GM12878 (cell line): ENCODE results near the gene GPR152. TPM values are rescaled to one million over a fixed set of nuclear protein-coding genes. Genes with fewer than 3 reads are reported as not detected.

Experiments used
- ATAC-seq: fragments of 200-7000 bp; cut with Tn5 transposase; 3 replicates; pipeline ENCODE4 v1.9.1; 2020; ENCODE audit warnings: mild to moderate bottlenecking, moderate library complexity
- BruUV-seq: library from RNA; stranded (reverse); fragments of 400-500 nt; replicated peaks from 2 replicates; lab custom pipeline; 2021; lab: Mats Ljungman, UMichigan
- CTCF ChIA-PET: fragments of 300-600 bp; sonication (Branson Sonifier 250); formaldehyde crosslinking; extraction: SDS; loops from one replicate; lab custom pipeline; 2021; ENCODE audit warnings: inconsistent platforms; lab: Yijun Ruan, JAX
- POLR2A ChIA-PET: fragments of 350-600 bp; formaldehyde crosslinking; extraction: SDS; loops from one replicate; lab custom pipeline; 2021; ENCODE audit warnings: inconsistent platforms; lab: Charles Lee
- RAD21 ChIA-PET: fragments of 300-600 bp; sonication (Branson Sonifier 250); formaldehyde crosslinking; loops from one replicate; lab custom pipeline; 2023; ENCODE audit warnings: antibody characterized with exemption; ENCODE audit not compliant: unreplicated experiment; lab: Charles Lee
- SMC1A ChIA-PET: fragments of 300-600 bp; sonication (Branson Sonifier 250); formaldehyde crosslinking; loops from one replicate; lab custom pipeline; 2023; ENCODE audit not compliant: unreplicated experiment, uncharacterized antibody; lab: Charles Lee
- DNase-seq: peaks from one replicate; pipeline ENCODE4 v3.0.0-alpha.2; 2011; ENCODE audit warnings: low read depth, low spot score
- FAIRE-seq: peaks from 3 replicates; lab custom pipeline; 2011; peaks lifted over from hg19 to GRCh38; lab: Jason Lieb, UNC
- H2AFZ ChIP-seq: 2 replicates; pipeline ENCODE4 v1.6.0; 2011; ENCODE audit warnings: low read depth, low read length, control low read depth; ENCODE audit not compliant: control insufficient read depth
- H3K27ac ChIP-seq: 2 replicates; pipeline ENCODE4 v1.5.1; 2011; ENCODE audit warnings: control low read depth; ENCODE audit not compliant: control insufficient read depth, insufficient read depth
- H3K27me3 ChIP-seq, 2 experiments: replicated peaks in 1 of 2; 2 replicates each; pipeline versions ENCODE4 v1.6.0 to v1.6.1; 2011; ENCODE audit warnings: low read length in 1 of 2; ENCODE audit not compliant: control insufficient read depth in 2 of 2, insufficient read depth in 2 of 2
- H3K36me3 ChIP-seq, 2 experiments: 2 replicates each; pipeline ENCODE4 v1.5.1; 2011; ENCODE audit warnings: low read length in 1 of 2; ENCODE audit not compliant: control insufficient read depth in 2 of 2, insufficient read depth in 2 of 2
- H3K4me1 ChIP-seq: 2 replicates; pipeline ENCODE4 v1.6.1; 2011; ENCODE audit warnings: mild to moderate bottlenecking, low read length, moderate library complexity, mixed read lengths; ENCODE audit not compliant: control insufficient read depth, insufficient read depth
- H3K4me2 ChIP-seq: 2 replicates; pipeline ENCODE4 v1.6.0; 2011; ENCODE audit warnings: control low read depth; ENCODE audit not compliant: control insufficient read depth, insufficient read depth
- H3K4me3 ChIP-seq: fragments of 200-600 bp; sonication (generic); 2 replicates; pipeline ENCODE4 v1.5.1; 2016
- H3K79me2 ChIP-seq: 2 replicates; pipeline ENCODE4 v1.6.0; 2011; ENCODE audit warnings: low read length; ENCODE audit not compliant: control insufficient read depth, insufficient read depth
- H3K9ac ChIP-seq: 2 replicates; pipeline ENCODE4 v1.8.0; 2011; ENCODE audit warnings: low read length, control low read depth, mixed read lengths; ENCODE audit not compliant: control insufficient read depth, insufficient read depth
- H3K9me3 ChIP-seq: replicated peaks from 3 replicates; pipeline ENCODE4 v1.5.1; 2011; ENCODE audit warnings: mild to moderate bottlenecking, low read length; ENCODE audit not compliant: control insufficient read depth, insufficient read depth
- H4K20me1 ChIP-seq: 2 replicates; pipeline ENCODE4 v1.6.0; 2011; ENCODE audit not compliant: control insufficient read depth, insufficient read depth
- BACH1 ChIP-seq: fragments of 450-650 bp; IDR thresholded peaks from 2 replicates; pipeline ENCODE4 v1.6.1; 2017; ENCODE audit warnings: mild to moderate bottlenecking, borderline replicate concordance
- BRCA1 ChIP-seq: IDR thresholded peaks from 2 replicates; pipeline ENCODE4 v1.6.1; 2011; ENCODE audit warnings: low read depth, low read length, improper control_type of control experiment
- CEBPB ChIP-seq, 2 experiments: fragments of 150-350 bp in 1 of 2; IDR thresholded peaks; 2 replicates each; pipeline ENCODE4 v1.6.1; 2012 to 2014; ENCODE audit warnings: low read depth in 2 of 2, low read length in 2 of 2, borderline replicate concordance in 1 of 2, inconsistent platforms in 1 of 2
- CUX1 ChIP-seq: IDR thresholded peaks from 2 replicates; pipeline ENCODE4 v1.6.1; 2012; ENCODE audit warnings: improper control_type of control experiment, low read depth, low read length; ENCODE audit not compliant: insufficient replicate concordance
- EED ChIP-seq: sonication (generic); IDR thresholded peaks from 2 replicates; pipeline ENCODE4 v1.6.1; 2016; ENCODE audit warnings: antibody characterized with exemption, low read depth
- ESRRA ChIP-seq: IDR thresholded peaks from 2 replicates; pipeline ENCODE4 v1.6.1; 2012; ENCODE audit warnings: mild to moderate bottlenecking, low read length, improper control_type of control experiment
- ETV6 ChIP-seq, 2 experiments: fragments of 450-650 bp in 1 of 2; IDR thresholded peaks in 1 of 2; conservative IDR thresholded peaks in 1 of 2; 2 replicates each; pipeline ENCODE4 v1.6.1; 2014; ENCODE audit warnings: antibody characterized with exemption in 1 of 2, borderline replicate concordance in 1 of 2, low read depth in 1 of 2, mild to moderate bottlenecking in 1 of 2, moderate library complexity in 1 of 2
- GATAD2B ChIP-seq: fragments of 450-650 bp; conservative IDR thresholded peaks from 2 replicates; pipeline ENCODE4 v1.6.1; 2017; ENCODE audit warnings: low read depth, mild to moderate bottlenecking, moderate library complexity
- HDAC2 ChIP-seq: fragments of 200-600 bp; sonication (generic); IDR thresholded peaks from 2 replicates; pipeline ENCODE4 v1.6.1; 2017
- HSF1 ChIP-seq: fragments of 150-350 bp; IDR thresholded peaks from 2 replicates; pipeline ENCODE4 v1.6.1; 2014; ENCODE audit warnings: mild to moderate bottlenecking, low read depth, low read length
- JUND ChIP-seq: IDR thresholded peaks from 2 replicates; pipeline ENCODE4 v1.6.1; 2012; ENCODE audit warnings: low read depth, mild to moderate bottlenecking, low read length, improper control_type of control experiment, moderate library complexity
- KAT2A ChIP-seq: conservative IDR thresholded peaks from 2 replicates; pipeline ENCODE4 v1.6.1; 2011; ENCODE audit warnings: low read depth, low read length; ENCODE audit not compliant: control insufficient read depth
- NFYB ChIP-seq: IDR thresholded peaks from 2 replicates; pipeline ENCODE4 v1.6.1; 2011; ENCODE audit warnings: low read depth, mild to moderate bottlenecking, low read length, improper control_type of control experiment, moderate library complexity; ENCODE audit not compliant: insufficient read depth
- TBL1XR1 ChIP-seq: IDR thresholded peaks from 2 replicates; pipeline ENCODE4 v1.6.1; 2012; ENCODE audit warnings: low read depth, low read length, improper control_type of control experiment
- TCF3 ChIP-seq: IDR thresholded peaks from 2 replicates; pipeline ENCODE4 v1.6.1; 2012; ENCODE audit warnings: low read depth, mild to moderate bottlenecking, low read length, borderline replicate concordance; ENCODE audit not compliant: insufficient read depth
- ZNF622 ChIP-seq: fragments of 450-650 bp; IDR thresholded peaks from 2 replicates; pipeline ENCODE4 v1.6.1; 2017; ENCODE audit warnings: mild to moderate bottlenecking, inconsistent platforms
- WGBS: methylation state at CpG from one replicate; pipeline ENCODE4 v1.1.6; 2016; ENCODE audit warnings: low lambda C conversion rate; ENCODE audit not compliant: insufficient replicate concordance, insufficient coverage; ENCODE audit errors: missing lambda C conversion rate; 5-methylcytosine and 5-hydroxymethylcytosine counted together
- in situ Hi-C: fragments of 300-500 bp; cut with MboI; formaldehyde crosslinking; loops from 9 replicates; pipeline ENCODE4 v1.14.3; 2018; ENCODE audit warnings: mixed read lengths
- intact Hi-C: fragments of 100-400 bp; cut with micrococcal nuclease; formaldehyde crosslinking; loops from one replicate; pipeline ENCODE4 v1.14.2; 2022; ENCODE audit not compliant: unreplicated experiment
- polyA plus RNA-seq, 11 experiments: library from polyadenylated mRNA; depleted of rRNA in 4 of 11; unstranded in 6 of 11; stranded (reverse) in 5 of 11; fragments of >200 nt; fragmentation: Nextera tagmentation in 4 of 11; fragmentation: Illumina TruSeq in 1 of 11; extraction: Ambion mirVana in 4 of 11; extraction: Trizol in 1 of 11; gene quantifications; 1 replicate in 1 of 11; 2 replicates in 10 of 11; pipeline versions ENCODE4 v1.2.1 to v1.2.3, GENCODE V29; 2011 to 2016; ENCODE audit warnings: inconsistent platforms in 2 of 11, missing spikeins in 2 of 11, low read depth in 1 of 11
- total RNA-seq, 4 experiments: library from RNA; depleted of rRNA in 3 of 4; stranded (reverse); fragments of >200 nt in 3 of 4; fragmentation: Illumina TruSeq in 1 of 4; extraction: Trizol in 1 of 4; gene quantifications; 2 replicates each; pipeline versions ENCODE4 v1.2.1 to v1.2.3, GENCODE V29; 2013 to 2021

GPR152 gene
- total and polyA plus RNA-seq, 10 of the 15 experiments (the other 5 are each of a cell fraction or from before 2014, with no cell fraction given), result not detected

- H3K4me3 ChIP-seq, result peak within 1 kb of the TSS; percentile 90
- H3K4me2 ChIP-seq, result peak within 1 kb of the TSS; percentile 86
- H3K9ac ChIP-seq, result peak within 1 kb of the TSS; percentile 99
- H4K20me1 ChIP-seq, result no peaks in the 10 kb centered on the region
- peaks cover 36% of the 10 kb centered on the region for H3K4me1 ChIP-seq
- H3K79me2 ChIP-seq, result peaks cover 57% of the 10 kb centered on the region
- DNase-seq (no peak), FAIRE-seq (peak; percentile 31), ATAC-seq (peak; percentile 46)
- in situ Hi-C loops (no loop called here), intact Hi-C loops (loop anchor here (2.0 to 5.0 kb wide), 4 partner anchors 32 to 70 kb away; partner anchors contain the start of genes PPP1CA, TBC1D10C and TMEM134)
- 0% methylated on average over 16 of the region's 26 CpGs for WGBS
- H3K9me3 ChIP-seq, result no peaks in the 10 kb centered on the region
- TSS peak; percentile 64 for BruUV-seq
- peak within 1 kb of the TSS; percentile 99 for H3K27ac ChIP-seq
- H3K27me3 ChIP-seq, result no peaks in the 10 kb centered on the region
- POLR2A ChIA-PET, result interaction anchor here (0.6 to 4.7 kb wide), 20 partner anchors 9 to 192 kb away, joined by 3 to 95 read pairs (median 6); partner anchors contain the start of genes AIP, CDK2AP2, GRK2 and NUDT8
- SMC1A ChIA-PET, result interaction anchor here (0.7 to 4.2 kb wide), 15 partner anchors 8 to 196 kb away, joined by 3 to 46 read pairs (median 6); partner anchors contain the start of genes AIP, PITPNM1, PPP1CA and RAD9A
- peaks cover 6 to 21% of the 10 kb centered on the region in 2 experiments; a peak in 3 of 4 replicates for H3K36me3 ChIP-seq
- no peak within 1 kb of the TSS for H2AFZ ChIP-seq
- RAD21 ChIA-PET, result interaction anchor here (0.6 to 7.2 kb wide), 19 partner anchors 9 to 193 kb away, joined by 3 to 112 read pairs (median 7); partner anchors contain the start of genes AIP, NUDT8, PITPNM1 and POLD4
- CTCF ChIA-PET, result interaction anchor here (0.5 to 4.3 kb wide), 20 partner anchors 8 to 219 kb away, joined by 3 to 53 read pairs (median 4); partner anchors contain the start of genes CDK2AP2, PPP1CA, RPS6KB2 and TBC1D10C
- TF ChIP-seq NFYB (0 out of 2 replicates have a peak, but pooled peaks have one; percentile 22), HSF1 (no peak), TBL1XR1 (no peak), ETV6 (conservative IDR thresholded peaks at IDR 0.05 in 1 of 2, IDR thresholded peaks at IDR 0.05 in 1 of 2; ENCODE audit: borderline replicate concordance in 1 of 2, low read depth in 1 of 2) (peak in 1 of 2 experiments; percentile 25; a peak in 1 of 4 replicates), KAT2A (no peak), CEBPB (IDR thresholded peaks at IDR 0.05; ENCODE audit: borderline replicate concordance in 1 of 2, low read depth in 2 of 2, low read length in 2 of 2) (no peak), ZNF622 (no peak), BRCA1 (no peak), ESRRA (no peak), TCF3 (peak; percentile 82), HDAC2 (no peak), JUND (no peak), CUX1 (no peak), GATAD2B (peak; percentile 51; the same call in 1 of the 2 replicates), EED (peak; percentile 56; the same call in 1 of the 2 replicates), BACH1 (0 out of 2 replicates have a peak, but pooled peaks have one; percentile 34)
These were observed 15.3 kb downstream of the GPR152 start, which contains the start of gene PTPRCAP for GRCh38 chr11:67437082-67437808. PTPRCAP (minus strand) TSS chr11:67437682; CDS start chr11:67437619, 63 bp downstream.
